ENCODE measurements around the gene RAB1B.

Gene RAB1B

GRCh38 chr11:66311470-66311964 lies 43.1 kb downstream of the RAB1B start:
- DNase-seq (ENCODE audit: low read depth in 1 of 2, low spot score in 1 of 2) = no peak
- in situ Hi-C loops (cut with HindIII; ENCODE audit: low pct_unique_long_range_greater_than_20kb, low sequenced_read_pairs) = no loop called here
- no peak for TF ChIP-seq JUND (IDR thresholded peaks at IDR 0.05; ENCODE audit: low read depth)

GRCh38 chr11:66311965-66312548 lies 43.6 kb downstream of the RAB1B start:
- peak; percentile 81 to 91 for DNase-seq (ENCODE audit: low read depth in 1 of 2, low spot score in 1 of 2)
- TF ChIP-seq JUND (IDR thresholded peaks at IDR 0.05; ENCODE audit: low read depth) = no peak
- in situ Hi-C loops (cut with HindIII; ENCODE audit: low pct_unique_long_range_greater_than_20kb, low sequenced_read_pairs) = no loop called here

GRCh38 chr11:66312549-66313320 lies 44.3 kb downstream of the RAB1B start:
- peak; percentile 88 to 95 for DNase-seq (ENCODE audit: low read depth in 1 of 2, low spot score in 1 of 2)
- no peak for TF ChIP-seq JUND (IDR thresholded peaks at IDR 0.05; ENCODE audit: low read depth)
- in situ Hi-C loops (cut with HindIII; ENCODE audit: low pct_unique_long_range_greater_than_20kb, low sequenced_read_pairs) = no loop called here

- DNase-seq (ENCODE audit: low read depth in 1 of 2, low spot score in 1 of 2) = no peak
- no peak for TF ChIP-seq JUND (IDR thresholded peaks at IDR 0.05; ENCODE audit: low read depth)
- in situ Hi-C loops (cut with HindIII; ENCODE audit: low pct_unique_long_range_greater_than_20kb, low sequenced_read_pairs) = no loop called here
Observed at GRCh38 chr11:66313321-66314185, 45.1 kb downstream of the RAB1B start.

GRCh38 chr11:66314186-66314501 lies 45.7 kb downstream of the RAB1B start:
- in situ Hi-C loops (cut with HindIII; ENCODE audit: low pct_unique_long_range_greater_than_20kb, low sequenced_read_pairs) = no loop called here
- TF ChIP-seq JUND (IDR thresholded peaks at IDR 0.05; ENCODE audit: low read depth) = no peak
- DNase-seq (ENCODE audit: low read depth in 1 of 2, low spot score in 1 of 2) = no peak

- in situ Hi-C loops (cut with HindIII; ENCODE audit: low pct_unique_long_range_greater_than_20kb, low sequenced_read_pairs) = no loop called here
- DNase-seq (ENCODE audit: low read depth in 1 of 2, low spot score in 1 of 2) = no peak
- no peak for TF ChIP-seq JUND (IDR thresholded peaks at IDR 0.05; ENCODE audit: low read depth)
Observed at GRCh38 chr11:66314561-66315497, 46.4 kb downstream of the RAB1B start.

GRCh38 chr11:66315498-66315885 lies 47.1 kb downstream of the RAB1B start:
- DNase-seq (ENCODE audit: low read depth in 1 of 2, low spot score in 1 of 2) = no peak
- no peak for TF ChIP-seq JUND (IDR thresholded peaks at IDR 0.05; ENCODE audit: low read depth)
- in situ Hi-C loops (cut with HindIII; ENCODE audit: low pct_unique_long_range_greater_than_20kb, low sequenced_read_pairs) = no loop called here

- TF ChIP-seq JUND (IDR thresholded peaks at IDR 0.05; ENCODE audit: low read depth) = no peak
- in situ Hi-C loops (cut with HindIII; ENCODE audit: low pct_unique_long_range_greater_than_20kb, low sequenced_read_pairs) = no loop called here
Observed at GRCh38 chr11:66315921-66316811, 47.7 kb downstream of the RAB1B start.

GRCh38 chr11:66316849-66317251 lies 48.4 kb downstream of the RAB1B start, which contains the start of gene CD248:
Gene CD248 (minus strand): TSS chr11:66317044. CDS start chr11:66317027, 17 bp downstream.
- DNase-seq (ENCODE audit: low read depth in 1 of 2, low spot score in 1 of 2) = no peak
- in situ Hi-C loops (cut with HindIII; ENCODE audit: low pct_unique_long_range_greater_than_20kb, low sequenced_read_pairs) = no loop called here

More at GRCh38 chr11:66315921-66316811, 47.7 kb downstream of the RAB1B start:
- DNase-seq (ENCODE audit: low read depth in 1 of 2, low spot score in 1 of 2) = no peak

GRCh38 chr11:66317322-66317722 lies 48.9 kb downstream of the RAB1B start:
- in situ Hi-C loops (cut with HindIII; ENCODE audit: low pct_unique_long_range_greater_than_20kb, low sequenced_read_pairs) = no loop called here
- no peak for TF ChIP-seq JUND (IDR thresholded peaks at IDR 0.05; ENCODE audit: low read depth)
- DNase-seq (ENCODE audit: low read depth in 1 of 2, low spot score in 1 of 2) = no peak

More at GRCh38 chr11:66316849-66317251, 48.4 kb downstream of the RAB1B start, which contains the start of gene CD248:
- TF ChIP-seq JUND (IDR thresholded peaks at IDR 0.05; ENCODE audit: low read depth) = no peak
